HCT116 (cell line): ENCODE results near the gene CNKSR3. TPM values are rescaled to one million over a fixed set of nuclear protein-coding genes. Genes with fewer than 3 reads are reported as not detected.

Source experiments
- ATAC-seq: fragments of 200-7000 bp; cut with Tn5 transposase; 2 replicates; pipeline ENCODE4 v1.9.1; 2020; ENCODE audit warnings: mild to moderate bottlenecking, moderate library complexity
- BruUV-seq: library from RNA; stranded (reverse); fragments of 400-500 nt; replicated peaks from 2 replicates; lab custom pipeline; 2021; lab: Mats Ljungman, UMichigan
- CTCF ChIA-PET: fragments of 300-600 bp; sonication (Branson Sonifier 250); formaldehyde crosslinking; loops from one replicate; lab custom pipeline; 2021; ENCODE audit warnings: antibody characterized with exemption; lab: Charles Lee
- POLR2A ChIA-PET: fragments of 300-600, 350-600 bp; sonication (Branson Sonifier 250); formaldehyde crosslinking; loops from one replicate; lab custom pipeline; 2021; ENCODE audit warnings: antibody characterized with exemption; lab: Charles Lee
- RAD21 ChIA-PET, 2 experiments: fragments of 300-600 bp; sonication (Branson Sonifier 250); formaldehyde crosslinking; loops; one replicate each; lab custom pipeline; 2023; ENCODE audit warnings: low total read pairs in 2 of 2; ENCODE audit not compliant: uncharacterized antibody in 2 of 2, unreplicated experiment in 2 of 2, low non-redundant PET in 1 of 2; lab: Charles Lee
- DNase-seq: peaks from one replicate; pipeline ENCODE4 v3.0.0-alpha.2; 2010; ENCODE audit warnings: low read depth, low spot score
- H2AFZ ChIP-seq: fragments of 200-600 bp; shearing (Covaris generic), sonication (generic); 2 replicates; pipeline ENCODE4 v1.6.1; 2017; ENCODE audit warnings: low read depth, mixed run types, mixed read lengths, antibody characterized with exemption, low read length; ENCODE audit not compliant: poor library complexity, severe bottlenecking
- H3K27ac ChIP-seq: 2 replicates; pipeline ENCODE4 v1.5.1; 2012; ENCODE audit warnings: low read depth, low read length
- H3K27me3 ChIP-seq: fragments of 200-600 bp; sonication (generic); 2 replicates; pipeline ENCODE4 v1.6.1; 2016; ENCODE audit warnings: mixed run types, low read length, mixed read lengths; ENCODE audit not compliant: insufficient read depth
- H3K36me3 ChIP-seq, 2 experiments: fragments of 200-500 bp in 1 of 2; fragments of 200-600 bp in 1 of 2; sonication (Bioruptor generic) in 1 of 2; sonication (generic) in 1 of 2; 2 replicates each; pipeline versions ENCODE4 v1.5.1 to v1.6.1; 2014 to 2016; ENCODE audit warnings: low read length in 2 of 2, inconsistent platforms in 1 of 2, mixed read lengths in 1 of 2, mixed run types in 1 of 2; ENCODE audit not compliant: insufficient read depth in 2 of 2, control insufficient read depth in 1 of 2
- H3K4me1 ChIP-seq, 2 experiments: fragments of 200-600 bp in 1 of 2; sonication (generic) in 1 of 2; 2 replicates each; pipeline versions ENCODE4 v1.5.1 to v1.6.1; 2012 to 2017; ENCODE audit warnings: low read length in 2 of 2, inconsistent platforms in 1 of 2, mild to moderate bottlenecking in 1 of 2, mixed read lengths in 1 of 2, mixed run types in 1 of 2, moderate library complexity in 1 of 2; ENCODE audit not compliant: insufficient read depth in 2 of 2, control insufficient read depth in 1 of 2
- H3K4me2 ChIP-seq: fragments of 200-600 bp; sonication (generic); 2 replicates; pipeline ENCODE4 v1.6.1; 2017; ENCODE audit warnings: mixed run types, low read length, mixed read lengths
- H3K4me3 ChIP-seq, 2 experiments: fragments of 200-600 bp in 1 of 2; sonication (generic) in 1 of 2; replicated peaks in 1 of 2; 2 replicates each; pipeline ENCODE4 v1.5.1; 2011 to 2016; ENCODE audit warnings: low read length in 2 of 2, control low read depth in 1 of 2, low read depth in 1 of 2, mild to moderate bottlenecking in 1 of 2, mixed read lengths in 1 of 2, mixed run types in 1 of 2
- H3K79me2 ChIP-seq: fragments of 200-600 bp; sonication (generic); 2 replicates; pipeline ENCODE4 v1.6.1; 2017; ENCODE audit warnings: mild to moderate bottlenecking, mixed run types, low read length, moderate library complexity, mixed read lengths; ENCODE audit not compliant: insufficient read depth
- H3K9ac ChIP-seq: fragments of 200-600 bp; sonication (generic); 2 replicates; pipeline ENCODE4 v1.6.1; 2016; ENCODE audit warnings: low read length, mixed read lengths
- H3K9me2 ChIP-seq: fragments of 200-600 bp; sonication (generic), shearing (Covaris generic); 2 replicates; pipeline ENCODE4 v1.6.1; 2017; ENCODE audit warnings: mixed run types, mild to moderate bottlenecking, moderate library complexity; ENCODE audit not compliant: insufficient read depth
- H3K9me3 ChIP-seq, 2 experiments: fragments of 200-500 bp in 1 of 2; fragments of 200-600 bp in 1 of 2; sonication (Bioruptor generic) in 1 of 2; sonication (generic) in 1 of 2; 2 replicates each; pipeline ENCODE4 v1.6.1; 2014 to 2017; ENCODE audit warnings: low read length in 2 of 2, mixed read lengths in 2 of 2, inconsistent platforms in 1 of 2, low read depth in 1 of 2, mild to moderate bottlenecking in 1 of 2, mixed run types in 1 of 2, moderate library complexity in 1 of 2; ENCODE audit not compliant: control insufficient read depth in 1 of 2, insufficient read depth in 1 of 2
- H4K20me1 ChIP-seq: fragments of 200-600 bp; sonication (generic), shearing (Covaris generic); 2 replicates; pipeline ENCODE4 v1.6.1; 2017; ENCODE audit warnings: mixed run types, mild to moderate bottlenecking, moderate library complexity; ENCODE audit not compliant: insufficient read depth
- CEBPB ChIP-seq: IDR thresholded peaks from 2 replicates; pipeline ENCODE4 v1.6.1; 2012; ENCODE audit warnings: low read depth
- ELF1 ChIP-seq: IDR thresholded peaks from 2 replicates; pipeline ENCODE4 v1.6.1; 2012; ENCODE audit warnings: low read depth, borderline replicate concordance
- EZH2phosphoT487 ChIP-seq: fragments of 200-600 bp; IDR thresholded peaks from 2 replicates; pipeline ENCODE4 v1.6.1; 2018; ENCODE audit warnings: antibody characterized with exemption, borderline replicate concordance
- POLR2AphosphoS5 ChIP-seq: IDR thresholded peaks from 2 replicates; pipeline ENCODE4 v1.6.1; 2011; ENCODE audit warnings: mild to moderate bottlenecking, low read depth, low read length, moderate library complexity
- RAD21 ChIP-seq: IDR thresholded peaks from 2 replicates; pipeline ENCODE4 v1.6.1; 2012; ENCODE audit warnings: low read depth, mild to moderate bottlenecking
- SRF ChIP-seq: IDR thresholded peaks from 2 replicates; pipeline ENCODE4 v1.6.1; 2012; ENCODE audit warnings: low read depth
- YY1 ChIP-seq: IDR thresholded peaks from 2 replicates; pipeline ENCODE4 v1.6.1; 2011; ENCODE audit warnings: low read length, low read depth, moderate library complexity, mild to moderate bottlenecking; ENCODE audit not compliant: insufficient replicate concordance; ENCODE audit errors: extremely low read depth
- ZFX ChIP-seq: fragments of 450-650 bp; IDR thresholded peaks from 2 replicates; pipeline ENCODE4 v1.6.1; 2017
- intact Hi-C: fragments of 100-400 bp; cut with micrococcal nuclease; formaldehyde crosslinking; loops from 2 replicates; pipeline ENCODE4 v1.10.0; 2022
- total RNA-seq: library from RNA; stranded (reverse); gene quantifications from one replicate; pipeline ENCODE4 v1.2.1, GENCODE V29; 2021; ENCODE audit not compliant: unreplicated experiment
- TF ChIP-seq, protein P1 (sequence below): IDR thresholded peaks from 2 replicates; pipeline ENCODE4 v1.6.1; 2012; ENCODE audit warnings: low read depth
- TF ChIP-seq, protein P2 (sequence below): IDR thresholded peaks from 2 replicates; pipeline ENCODE4 v1.6.1; 2012

CNKSR3 gene
- total RNA-seq, 1 experiment from 2014 or later = 15.4 TPM

DNA sequence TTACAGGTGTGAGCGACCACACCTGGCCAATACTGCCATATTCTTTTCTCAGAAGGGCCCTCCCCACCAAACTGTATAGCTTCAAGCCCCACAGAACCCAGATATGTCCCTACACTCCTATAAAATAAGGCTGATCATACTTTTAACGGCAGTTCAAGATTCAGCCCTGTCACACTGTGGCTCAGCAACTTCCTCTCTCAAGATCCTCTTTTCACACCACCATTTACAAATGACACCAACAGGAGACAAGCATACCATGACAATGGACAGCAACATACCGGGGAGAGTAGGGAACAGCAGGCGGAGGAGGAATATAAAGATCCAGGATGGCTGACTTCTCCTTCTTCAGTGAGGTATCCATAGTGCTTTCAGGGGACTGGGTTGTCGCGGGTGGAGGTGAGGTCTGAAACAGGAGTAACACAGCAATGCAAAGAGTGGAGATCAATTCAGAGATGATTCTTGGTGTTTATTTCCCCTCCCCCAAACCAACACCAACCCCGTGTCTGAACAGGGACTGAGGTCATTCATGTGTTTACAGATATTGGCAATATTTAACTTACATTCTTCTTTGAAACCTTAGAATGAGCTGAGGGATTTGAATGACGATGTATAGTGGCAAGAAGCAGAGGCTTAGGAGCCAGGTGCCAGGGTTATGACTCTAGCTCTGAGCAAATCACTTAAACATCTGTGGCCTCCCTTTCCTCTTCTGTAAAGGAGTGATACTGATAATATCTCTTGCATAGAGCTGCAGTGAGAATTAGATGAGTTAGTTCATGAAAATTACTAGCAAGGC lies 96.3 kb downstream of the CNKSR3 start:
- POLR2A ChIA-PET = no interaction called here
- H4K20me1 ChIP-seq = no peaks in the 10 kb centered on the region
- no peak for ATAC-seq
- intact Hi-C loops = no loop called here
- no peaks in the 10 kb centered on the region for H3K9me3 ChIP-seq
- TF ChIP-seq ELF1 (no peak), ZFX (no peak), SRF (no peak), EZH2phosphoT487 (no peak), RAD21 (no peak), YY1 (no peak), POLR2AphosphoS5 (no peak), CEBPB (no peak)
- TF ChIP-seq, protein P1, sequence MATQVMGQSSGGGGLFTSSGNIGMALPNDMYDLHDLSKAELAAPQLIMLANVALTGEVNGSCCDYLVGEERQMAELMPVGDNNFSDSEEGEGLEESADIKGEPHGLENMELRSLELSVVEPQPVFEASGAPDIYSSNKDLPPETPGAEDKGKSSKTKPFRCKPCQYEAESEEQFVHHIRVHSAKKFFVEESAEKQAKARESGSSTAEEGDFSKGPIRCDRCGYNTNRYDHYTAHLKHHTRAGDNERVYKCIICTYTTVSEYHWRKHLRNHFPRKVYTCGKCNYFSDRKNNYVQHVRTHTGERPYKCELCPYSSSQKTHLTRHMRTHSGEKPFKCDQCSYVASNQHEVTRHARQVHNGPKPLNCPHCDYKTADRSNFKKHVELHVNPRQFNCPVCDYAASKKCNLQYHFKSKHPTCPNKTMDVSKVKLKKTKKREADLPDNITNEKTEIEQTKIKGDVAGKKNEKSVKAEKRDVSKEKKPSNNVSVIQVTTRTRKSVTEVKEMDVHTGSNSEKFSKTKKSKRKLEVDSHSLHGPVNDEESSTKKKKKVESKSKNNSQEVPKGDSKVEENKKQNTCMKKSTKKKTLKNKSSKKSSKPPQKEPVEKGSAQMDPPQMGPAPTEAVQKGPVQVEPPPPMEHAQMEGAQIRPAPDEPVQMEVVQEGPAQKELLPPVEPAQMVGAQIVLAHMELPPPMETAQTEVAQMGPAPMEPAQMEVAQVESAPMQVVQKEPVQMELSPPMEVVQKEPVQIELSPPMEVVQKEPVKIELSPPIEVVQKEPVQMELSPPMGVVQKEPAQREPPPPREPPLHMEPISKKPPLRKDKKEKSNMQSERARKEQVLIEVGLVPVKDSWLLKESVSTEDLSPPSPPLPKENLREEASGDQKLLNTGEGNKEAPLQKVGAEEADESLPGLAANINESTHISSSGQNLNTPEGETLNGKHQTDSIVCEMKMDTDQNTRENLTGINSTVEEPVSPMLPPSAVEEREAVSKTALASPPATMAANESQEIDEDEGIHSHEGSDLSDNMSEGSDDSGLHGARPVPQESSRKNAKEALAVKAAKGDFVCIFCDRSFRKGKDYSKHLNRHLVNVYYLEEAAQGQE = no peak
- TF ChIP-seq, protein P2, sequence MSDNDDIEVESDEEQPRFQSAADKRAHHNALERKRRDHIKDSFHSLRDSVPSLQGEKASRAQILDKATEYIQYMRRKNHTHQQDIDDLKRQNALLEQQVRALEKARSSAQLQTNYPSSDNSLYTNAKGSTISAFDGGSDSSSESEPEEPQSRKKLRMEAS = no peak
- H3K79me2 ChIP-seq = no peaks in the 10 kb centered on the region
- H3K9ac ChIP-seq = no peak overlapping the region
- H3K4me2 ChIP-seq = no peak overlapping the region
- H2AFZ ChIP-seq = no peak overlapping the region
- CTCF ChIA-PET = no interaction called here
- H3K4me1 ChIP-seq = peaks cover 25 to 28% of the 10 kb centered on the region in 2 experiments
- 0 out of 4 replicates have a peak, but pooled peaks cover 0 to 7% of the 10 kb centered on the region in 2 experiments for H3K36me3 ChIP-seq
- H3K9me2 ChIP-seq = no peaks in the 10 kb centered on the region
- no peaks in the 10 kb centered on the region for H3K27me3 ChIP-seq
- no peak overlapping the region for H3K27ac ChIP-seq
- BruUV-seq = no TSS peak
- RAD21 ChIA-PET = no interaction called here
- H3K4me3 ChIP-seq = no peak overlapping the region
- no peak for DNase-seq
